ENCODE measurements around the gene RNF212B.
A peak's percentile ranks its signal among the peaks of the same experiment; 100 is the strongest.

Gene RNF212B

GRCh38 chr14:23296012-23296777 is 58.5 kb downstream of the RNF212B start:
- peak overlapping the region; percentile 62 for H3K27ac Mint-ChIP-seq
- no peaks in the 10 kb centered on the region for H3K27me3 Mint-ChIP-seq
- no peaks in the 10 kb centered on the region for H3K9me3 Mint-ChIP-seq
- H3K4me1 Mint-ChIP-seq = peaks cover 16 to 34% of the 10 kb centered on the region in 2 donors
- H3K36me3 Mint-ChIP-seq = peaks cover 10 to 26% of the 10 kb centered on the region in 2 donors
- H3K4me3 Mint-ChIP-seq = no peak overlapping the region
- ATAC-seq (replicated peaks) (no peak), DNase-seq (no peak)

- peaks cover 12 to 26% of the 10 kb centered on the region in 2 donors for H3K36me3 Mint-ChIP-seq
- H3K4me3 Mint-ChIP-seq = no peak overlapping the region
- no peak for ATAC-seq (replicated peaks)
- no peak overlapping the region for H3K27ac Mint-ChIP-seq
- H3K27me3 Mint-ChIP-seq = no peaks in the 10 kb centered on the region
- peaks cover 18 to 34% of the 10 kb centered on the region in 2 donors for H3K4me1 Mint-ChIP-seq
- no peak for DNase-seq
- no peaks in the 10 kb centered on the region for H3K9me3 Mint-ChIP-seq
These were observed 59.4 kb downstream of the RNF212B start for GRCh38 chr14:23297096-23297495.

- no peaks in the 10 kb centered on the region for H3K27me3 Mint-ChIP-seq
- H3K27ac Mint-ChIP-seq = no peak overlapping the region
- peaks cover 12 to 26% of the 10 kb centered on the region in 2 donors for H3K36me3 Mint-ChIP-seq
- peaks cover 21 to 38% of the 10 kb centered on the region in 2 donors for H3K4me1 Mint-ChIP-seq
- ATAC-seq (replicated peaks) = no peak
- no peaks in the 10 kb centered on the region for H3K9me3 Mint-ChIP-seq
- H3K4me3 Mint-ChIP-seq = no peak overlapping the region
- no peak for DNase-seq
These were observed 60.0 kb downstream of the RNF212B start for GRCh38 chr14:23297611-23298277.

- Mint-ChIP-seq H3K27ac (peak overlapping the region; percentile 70), H3K36me3 (peaks cover 12 to 26% of the 10 kb centered on the region in 2 donors), H3K4me3 (peak overlapping the region in 1 of 2 donors; percentile 4), H3K9me3 (no peaks in the 10 kb centered on the region), H3K27me3 (no peaks in the 10 kb centered on the region), H3K4me1 (peaks cover 22 to 45% of the 10 kb centered on the region in 2 donors)
- ATAC-seq (replicated peaks) (no peak), DNase-seq (no peak)
These were observed 61.6 kb downstream of the RNF212B start for GRCh38 chr14:23299211-23299957.

- Mint-ChIP-seq H3K36me3 (peaks cover 12 to 25% of the 10 kb centered on the region in 2 donors), H3K27me3 (no peaks in the 10 kb centered on the region), H3K9me3 (no peaks in the 10 kb centered on the region), H3K4me3 (peak overlapping the region; percentile 98), H3K27ac (peak overlapping the region; percentile 99), H3K4me1 (peaks cover 17 to 37% of the 10 kb centered on the region in 2 donors)
- DNase-seq (no peak), ATAC-seq (replicated peaks) (no peak)
These were observed 62.4 kb downstream of the RNF212B start for GRCh38 chr14:23299986-23300686.

GRCh38 chr14:23300687-23301223 is 63.0 kb downstream of the RNF212B start:
- peak overlapping the region; percentile 98 for H3K4me3 Mint-ChIP-seq
- peaks cover 9 to 20% of the 10 kb centered on the region in 2 donors for H3K36me3 Mint-ChIP-seq
- no peaks in the 10 kb centered on the region for H3K9me3 Mint-ChIP-seq
- H3K4me1 Mint-ChIP-seq = peaks cover 14 to 35% of the 10 kb centered on the region in 2 donors
- no peak for ATAC-seq (replicated peaks)
- DNase-seq = no peak
- peak overlapping the region; percentile 99 for H3K27ac Mint-ChIP-seq
- no peaks in the 10 kb centered on the region for H3K27me3 Mint-ChIP-seq

GRCh38 chr14:23301288-23301968 is 63.7 kb downstream of the RNF212B start:
- H3K27ac Mint-ChIP-seq = peak overlapping the region; percentile 99
- H3K36me3 Mint-ChIP-seq = peaks cover 9 to 19% of the 10 kb centered on the region in 2 donors
- H3K4me1 Mint-ChIP-seq = peaks cover 14 to 42% of the 10 kb centered on the region in 2 donors
- peak; percentile 100 for DNase-seq
- H3K27me3 Mint-ChIP-seq = no peaks in the 10 kb centered on the region
- peak overlapping the region; percentile 98 to 100 for H3K4me3 Mint-ChIP-seq
- no peaks in the 10 kb centered on the region for H3K9me3 Mint-ChIP-seq
- peak; percentile 83 for ATAC-seq (replicated peaks)

- Mint-ChIP-seq H3K27me3 (no peaks in the 10 kb centered on the region), H3K4me3 (peak overlapping the region; percentile 98 to 100), H3K36me3 (peaks cover 9 to 14% of the 10 kb centered on the region in 2 donors), H3K27ac (peak overlapping the region; percentile 98), H3K9me3 (no peaks in the 10 kb centered on the region), H3K4me1 (peaks cover 14 to 44% of the 10 kb centered on the region in 2 donors)
- DNase-seq (no peak), ATAC-seq (replicated peaks) (peak; percentile 24)
These were observed 64.2 kb downstream of the RNF212B start for GRCh38 chr14:23301969-23302289.

- Mint-ChIP-seq H3K27me3 (no peaks in the 10 kb centered on the region), H3K9me3 (no peaks in the 10 kb centered on the region), H3K27ac (peak within 1 kb of the TSS; percentile 99), H3K4me1 (peaks cover 18 to 50% of the 10 kb centered on the region in 2 donors), H3K36me3 (peaks cover 6 to 13% of the 10 kb centered on the region in 2 donors), H3K4me3 (peak within 1 kb of the TSS; percentile 98 to 100)
- ATAC-seq (replicated peaks) (peak; percentile 44 to 45), DNase-seq (peak; percentile 80)
These were observed 64.8 kb downstream of the RNF212B start, which contains the start of gene PPP1R3E for GRCh38 chr14:23302290-23303225. PPP1R3E (minus strand) TSS chr14:23302859; CDS start chr14:23302576, 283 bp downstream.

GRCh38 chr14:23306412-23307145 is 68.8 kb downstream of the RNF212B start, which contains the start of gene BCL2L2:
BCL2L2 (plus strand) TSS chr14:23306833; CDS start chr14:23307768, 935 bp downstream.
- peaks cover 22 to 44% of the 10 kb centered on the region in 2 donors for H3K4me1 Mint-ChIP-seq
- H3K4me3 Mint-ChIP-seq = peak within 1 kb of the TSS; percentile 80 to 90
- no peaks in the 10 kb centered on the region for H3K27me3 Mint-ChIP-seq
- H3K36me3 Mint-ChIP-seq = peaks cover 12 to 26% of the 10 kb centered on the region in 2 donors
- peak; percentile 33 to 36 for ATAC-seq (replicated peaks)
- H3K9me3 Mint-ChIP-seq = no peaks in the 10 kb centered on the region
- DNase-seq = peak; percentile 48
- H3K27ac Mint-ChIP-seq = peak within 1 kb of the TSS; percentile 93

- Mint-ChIP-seq H3K27ac (peak overlapping the region; percentile 93), H3K27me3 (no peaks in the 10 kb centered on the region), H3K9me3 (no peaks in the 10 kb centered on the region), H3K4me1 (peaks cover 20 to 44% of the 10 kb centered on the region in 2 donors), H3K36me3 (peaks cover 12 to 26% of the 10 kb centered on the region in 2 donors), H3K4me3 (peak overlapping the region; percentile 80 to 90)
- ATAC-seq (replicated peaks) (no peak), DNase-seq (no peak)
These were observed 69.4 kb downstream of the RNF212B start for GRCh38 chr14:23307146-23307530.

All from stimulated activated naive B cell treated with anti-CD40 and anti-IgM and Interleukin-4, amounts not matched to agents 10 μg/mL and 1 μg/mL and 100 μg/mL, for 72 hours (primary cell).